KOPT-K1 (cell line): ENCODE results near the gene ATP6V1B1.

ENCODE experiments used
- H3K27ac ChIP-seq: fragments of 200-600 bp; sonication (generic); 2 replicates; pipeline ENCODE4 v1.5.1; 2016; ENCODE audit warnings: antibody characterized with exemption, mild to moderate bottlenecking, low read depth, low read length; ENCODE audit not compliant: poor library complexity, severe bottlenecking
- H3K36me3 ChIP-seq: fragments of 200-600 bp; sonication (generic); 2 replicates; pipeline ENCODE4 v1.5.1; 2017; ENCODE audit warnings: antibody characterized with exemption, mild to moderate bottlenecking, low read length, moderate library complexity; ENCODE audit not compliant: insufficient read depth
- H3K9me3 ChIP-seq: fragments of 200-600 bp; sonication (generic); 2 replicates; pipeline ENCODE4 v1.5.1; 2017; ENCODE audit warnings: antibody characterized with exemption, low read length, mild to moderate bottlenecking; ENCODE audit not compliant: insufficient read depth, poor library complexity, severe bottlenecking

Gene ATP6V1B1

GRCh38 chr2:70981421-70981820 is 45.7 kb downstream of the ATP6V1B1 start:
- Histone ChIP-seq H3K9me3 (no peaks in the 10 kb centered on the region), H3K27ac (no peak overlapping the region), H3K36me3 (peaks cover 13% of the 10 kb centered on the region)

GRCh38 chr2:70981866-70982810 is 46.4 kb downstream of the ATP6V1B1 start:
- H3K36me3 ChIP-seq: peaks cover 20% of the 10 kb centered on the region
- no peaks in the 10 kb centered on the region for H3K9me3 ChIP-seq

GRCh38 chr2:70982971-70983370 is 47.3 kb downstream of the ATP6V1B1 start:
- Histone ChIP-seq H3K36me3 (peaks cover 28% of the 10 kb centered on the region), H3K9me3 (no peaks in the 10 kb centered on the region), H3K27ac (no peak overlapping the region)

More at GRCh38 chr2:70981866-70982810, 46.4 kb downstream of the ATP6V1B1 start:
- no peak overlapping the region for H3K27ac ChIP-seq

GRCh38 chr2:70983506-70984227 is 48.0 kb downstream of the ATP6V1B1 start:
- H3K9me3 ChIP-seq: no peaks in the 10 kb centered on the region
- H3K27ac ChIP-seq: no peak overlapping the region
- H3K36me3 ChIP-seq: peaks cover 35% of the 10 kb centered on the region

- Histone ChIP-seq H3K9me3 (no peaks in the 10 kb centered on the region), H3K36me3 (peaks cover 40% of the 10 kb centered on the region), H3K27ac (no peak overlapping the region)
These were observed 48.5 kb downstream of the ATP6V1B1 start for GRCh38 chr2:70984228-70984575.

- Histone ChIP-seq H3K27ac (no peak overlapping the region), H3K9me3 (no peaks in the 10 kb centered on the region), H3K36me3 (peaks cover 46% of the 10 kb centered on the region)
These were observed 49.0 kb downstream of the ATP6V1B1 start for GRCh38 chr2:70984576-70985282.

- Histone ChIP-seq H3K9me3 (no peaks in the 10 kb centered on the region), H3K27ac (no peak overlapping the region), H3K36me3 (peaks cover 51% of the 10 kb centered on the region)
These were observed 49.6 kb downstream of the ATP6V1B1 start for GRCh38 chr2:70985283-70985688.

- peaks cover 58% of the 10 kb centered on the region for H3K36me3 ChIP-seq
- no peaks in the 10 kb centered on the region for H3K9me3 ChIP-seq
- no peak overlapping the region for H3K27ac ChIP-seq
These were observed 50.3 kb downstream of the ATP6V1B1 start for GRCh38 chr2:70985956-70986355.

- Histone ChIP-seq H3K27ac (no peak overlapping the region), H3K36me3 (peaks cover 65% of the 10 kb centered on the region), H3K9me3 (no peaks in the 10 kb centered on the region)
These were observed 50.9 kb downstream of the ATP6V1B1 start for GRCh38 chr2:70986499-70987189.

GRCh38 chr2:70987386-70987785 is 51.7 kb downstream of the ATP6V1B1 start:
- no peak overlapping the region for H3K27ac ChIP-seq
- peaks cover 72% of the 10 kb centered on the region for H3K36me3 ChIP-seq
- no peaks in the 10 kb centered on the region for H3K9me3 ChIP-seq

GRCh38 chr2:70988151-70988550 is 52.5 kb downstream of the ATP6V1B1 start:
- Histone ChIP-seq H3K27ac (no peak overlapping the region), H3K36me3 (peaks cover 72% of the 10 kb centered on the region), H3K9me3 (no peaks in the 10 kb centered on the region)

- Histone ChIP-seq H3K27ac (no peak overlapping the region), H3K36me3 (peaks cover 72% of the 10 kb centered on the region), H3K9me3 (no peaks in the 10 kb centered on the region)
These were observed 53.3 kb downstream of the ATP6V1B1 start for GRCh38 chr2:70988726-70989648.

GRCh38 chr2:70990216-70990615 is 54.5 kb downstream of the ATP6V1B1 start:
- Histone ChIP-seq H3K36me3 (peaks cover 72% of the 10 kb centered on the region), H3K27ac (no peak overlapping the region), H3K9me3 (no peaks in the 10 kb centered on the region)

GRCh38 chr2:70991142-70991541 is 55.4 kb downstream of the ATP6V1B1 start:
- H3K36me3 ChIP-seq: peaks cover 62% of the 10 kb centered on the region

More at GRCh38 chr2:70991142-70991541, 55.4 kb downstream of the ATP6V1B1 start:
- no peak overlapping the region for H3K27ac ChIP-seq
- no peaks in the 10 kb centered on the region for H3K9me3 ChIP-seq
